ENCODE results near the gene TRIM66. TPM values are rescaled to one million over a fixed set of nuclear protein-coding genes. Genes with fewer than 3 reads are reported as not detected.
A peak's percentile ranks its signal among the peaks of the same experiment; 100 is the strongest.

TRIM66 gene
- total RNA-seq, 4 donors from 2014 or later = 2.2 to 5.4 (median 3.1) TPM

DNA sequence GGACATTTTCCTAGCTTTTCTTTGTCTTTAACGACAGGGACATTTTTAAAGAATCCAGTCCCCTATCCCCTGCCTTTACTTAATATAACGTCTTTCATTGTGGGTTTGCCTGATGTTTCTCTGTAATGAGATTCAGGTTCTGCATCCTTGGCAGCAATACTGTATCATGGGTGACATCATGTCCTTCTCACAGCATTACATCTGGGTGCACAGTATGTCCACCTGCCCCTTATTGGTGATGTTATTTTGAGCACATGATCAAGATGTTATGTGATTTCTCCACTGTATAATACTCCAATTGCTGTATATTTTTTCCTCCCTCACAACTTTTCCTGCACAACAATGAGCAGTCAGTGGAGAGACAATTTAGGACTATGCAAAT is 78.8 kb downstream of the TRIM66 start:
- no peaks in the 10 kb centered on the region for H3K36me3 ChIP-seq
- H3K4me3 ChIP-seq = no peak overlapping the region
- no peaks in the 10 kb centered on the region for H3K9me3 ChIP-seq
- H3K4me1 ChIP-seq = peaks cover 5 to 13% (median 9%) of the 10 kb centered on the region in 4 donors
- H3K27me3 ChIP-seq = no peaks in the 10 kb centered on the region
- DNase-seq (ENCODE audit: extremely low spot score) = no peak
- peak overlapping the region in 1 of 4 donors; percentile 72 for H3K27ac ChIP-seq (replicated peaks in 1 of 4)
- TF ChIP-seq POLR2AphosphoS5 (IDR thresholded peaks at IDR 0.05) (no peak), EP300 (IDR thresholded peaks at IDR 0.05) (no peak), POLR2A (IDR thresholded peaks at IDR 0.05; ENCODE audit: low read depth) (no peak)
- TF ChIP-seq, protein P1, sequence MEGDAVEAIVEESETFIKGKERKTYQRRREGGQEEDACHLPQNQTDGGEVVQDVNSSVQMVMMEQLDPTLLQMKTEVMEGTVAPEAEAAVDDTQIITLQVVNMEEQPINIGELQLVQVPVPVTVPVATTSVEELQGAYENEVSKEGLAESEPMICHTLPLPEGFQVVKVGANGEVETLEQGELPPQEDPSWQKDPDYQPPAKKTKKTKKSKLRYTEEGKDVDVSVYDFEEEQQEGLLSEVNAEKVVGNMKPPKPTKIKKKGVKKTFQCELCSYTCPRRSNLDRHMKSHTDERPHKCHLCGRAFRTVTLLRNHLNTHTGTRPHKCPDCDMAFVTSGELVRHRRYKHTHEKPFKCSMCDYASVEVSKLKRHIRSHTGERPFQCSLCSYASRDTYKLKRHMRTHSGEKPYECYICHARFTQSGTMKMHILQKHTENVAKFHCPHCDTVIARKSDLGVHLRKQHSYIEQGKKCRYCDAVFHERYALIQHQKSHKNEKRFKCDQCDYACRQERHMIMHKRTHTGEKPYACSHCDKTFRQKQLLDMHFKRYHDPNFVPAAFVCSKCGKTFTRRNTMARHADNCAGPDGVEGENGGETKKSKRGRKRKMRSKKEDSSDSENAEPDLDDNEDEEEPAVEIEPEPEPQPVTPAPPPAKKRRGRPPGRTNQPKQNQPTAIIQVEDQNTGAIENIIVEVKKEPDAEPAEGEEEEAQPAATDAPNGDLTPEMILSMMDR (IDR thresholded peaks at IDR 0.05) = no peak
- 69% methylated on average over 2 of the region's 2 CpGs for whole genome bisulfite sequencing
- intact Hi-C loops (cut with DNase I) = no loop called here

DNA sequence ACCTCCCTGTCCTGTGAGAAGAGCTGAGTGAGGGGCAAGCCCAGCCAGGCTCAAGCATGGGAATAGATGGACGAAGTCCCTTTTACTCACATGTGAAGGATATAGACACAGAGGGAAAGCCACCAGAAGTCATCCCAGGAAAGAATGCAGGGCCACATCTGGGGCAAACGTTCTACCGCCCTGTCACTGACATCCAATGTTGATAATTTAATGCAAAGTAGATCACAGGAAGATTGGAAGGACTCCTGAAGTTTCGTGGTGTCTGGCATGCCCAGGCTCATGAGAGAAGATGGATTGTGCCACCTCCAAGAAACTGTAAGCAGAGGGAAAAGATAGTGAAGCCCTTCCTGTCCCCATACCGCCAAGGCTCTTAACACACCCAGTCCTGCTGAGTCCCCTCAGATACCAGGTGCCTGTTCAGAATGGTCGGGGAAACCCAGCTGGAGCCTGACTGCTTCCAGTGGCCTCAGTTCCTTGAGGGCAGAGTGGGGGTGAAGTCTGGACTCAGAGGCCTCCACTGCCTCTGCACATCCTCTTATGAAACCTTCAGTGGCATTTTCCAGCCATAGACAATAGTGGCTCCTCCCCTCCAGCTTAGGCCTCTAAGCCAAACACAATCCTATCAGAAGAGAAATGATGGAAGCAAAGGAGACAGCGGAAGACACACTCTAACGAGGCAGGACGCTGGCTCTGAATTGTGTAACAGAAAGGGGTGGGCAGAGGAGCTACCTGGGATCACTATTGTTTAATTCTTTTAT is 80.9 kb downstream of the TRIM66 start:
- 88% methylated on average over 9 of the region's 9 CpGs for WGBS
- no peak overlapping the region for H3K4me3 ChIP-seq
- TF ChIP-seq, protein P1 (IDR thresholded peaks at IDR 0.05) = no peak
- TF ChIP-seq EP300 (IDR thresholded peaks at IDR 0.05) (no peak), POLR2A (IDR thresholded peaks at IDR 0.05; ENCODE audit: low read depth) (no peak), POLR2AphosphoS5 (IDR thresholded peaks at IDR 0.05) (no peak)
- H3K9me3 ChIP-seq = no peaks in the 10 kb centered on the region
- H3K27me3 ChIP-seq = no peaks in the 10 kb centered on the region
- H3K4me1 ChIP-seq = peaks cover 5 to 23% (median 9%) of the 10 kb centered on the region in 4 donors
- intact Hi-C loops (cut with DNase I) = no loop called here
- DNase-seq (ENCODE audit: extremely low spot score) = peak; percentile 88
- no peak overlapping the region for H3K27ac ChIP-seq (replicated peaks in 1 of 4)
- no peaks in the 10 kb centered on the region for H3K36me3 ChIP-seq

DNA sequence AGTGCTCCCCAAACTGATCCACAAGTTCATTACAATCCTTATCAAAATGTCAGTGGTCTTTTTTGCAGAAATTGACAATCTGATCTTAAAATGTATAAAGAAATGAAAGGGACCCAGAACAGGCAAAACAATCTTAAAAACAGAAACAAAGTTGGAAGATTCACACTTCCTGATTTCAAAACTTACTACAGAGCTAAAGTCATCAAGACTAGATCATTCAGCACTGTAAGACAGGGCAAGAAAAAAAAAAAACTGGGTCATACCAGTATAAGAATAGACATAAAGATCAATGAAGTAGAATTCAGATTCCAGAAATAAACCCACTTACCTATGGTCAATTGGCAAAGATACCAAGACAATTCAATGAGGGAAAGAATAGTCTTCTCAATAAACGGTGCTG is 84.0 kb downstream of the TRIM66 start:
- Histone ChIP-seq H3K27me3 (peaks cover 0 to 10% (median 3%) of the 10 kb centered on the region in 4 donors), H3K4me1 (peaks cover 7 to 30% (median 13%) of the 10 kb centered on the region in 4 donors), H3K9me3 (no peaks in the 10 kb centered on the region), H3K27ac (replicated peaks in 1 of 4) (no peak overlapping the region), H3K4me3 (no peak overlapping the region), H3K36me3 (no peaks in the 10 kb centered on the region)
- WGBS = 97% methylated on average over 1 of the region's 1 CpG
- intact Hi-C loops (cut with DNase I) = loop anchor here (10.0 kb wide), 1 partner anchor 216 kb away; a partner anchor contains a TSS
- DNase-seq (ENCODE audit: extremely low spot score) = no peak
- no peak for TF ChIP-seq EP300 (IDR thresholded peaks at IDR 0.05)
- no peak for TF ChIP-seq POLR2AphosphoS5 (IDR thresholded peaks at IDR 0.05)
- no peak for TF ChIP-seq POLR2A (IDR thresholded peaks at IDR 0.05; ENCODE audit: low read depth)
- TF ChIP-seq, protein P1 (IDR thresholded peaks at IDR 0.05) = no peak

GRCh38 chr11:8597182-8597581 is 85.3 kb downstream of the TRIM66 start:
- no peak for DNase-seq (ENCODE audit: extremely low spot score)
- TF ChIP-seq, protein P1 (IDR thresholded peaks at IDR 0.05) = no peak
- no peak for TF ChIP-seq EP300 (IDR thresholded peaks at IDR 0.05)
- TF ChIP-seq POLR2A (IDR thresholded peaks at IDR 0.05; ENCODE audit: low read depth) = no peak
- TF ChIP-seq POLR2AphosphoS5 (IDR thresholded peaks at IDR 0.05) = no peak
- WGBS = 28% methylated on average over 3 of the region's 3 CpGs
- H3K4me3 ChIP-seq = no peak overlapping the region
- no peaks in the 10 kb centered on the region for H3K9me3 ChIP-seq
- peak overlapping the region in 1 of 4 donors; percentile 12 for H3K27ac ChIP-seq (replicated peaks in 1 of 4)
- intact Hi-C loops (cut with DNase I) = loop anchor here (10.0 kb wide), 1 partner anchor 218 kb away; a partner anchor contains a TSS
- H3K27me3 ChIP-seq = peaks cover 0 to 10% (median 3%) of the 10 kb centered on the region in 4 donors
- peaks cover 7 to 36% (median 17%) of the 10 kb centered on the region in 4 donors for H3K4me1 ChIP-seq
- no peaks in the 10 kb centered on the region for H3K36me3 ChIP-seq
